Vagina (tissue), 2 donors: ENCODE data around the gene LAX1.

Source experiments
- CTCF ChIP-seq, 3 experiments: fragments of 450-650 bp in 2 of 3; fragments of 200-600 bp in 1 of 3; sonication (generic) in 1 of 3; IDR thresholded peaks; one replicate each; pipeline ENCODE4 v1.5.1; 2017 to 2019; ENCODE audit warnings: antibody characterized with exemption in 3 of 3, mild to moderate bottlenecking in 2 of 3, moderate library complexity in 2 of 3
- POLR2A ChIP-seq, 2 donors: fragments of 450-650 bp; IDR thresholded peaks; one replicate each; pipeline ENCODE4 v1.6.1; 2017; ENCODE audit warnings: antibody characterized with exemption in 2 of 2, mild to moderate bottlenecking in 2 of 2, moderate library complexity in 2 of 2

- no peak for TF ChIP-seq POLR2A (IDR thresholded peaks at IDR 0.05)
- no peak for TF ChIP-seq CTCF (IDR thresholded peaks at IDR 0.05)
Observed at GRCh38 chr1:203792486-203792885, 27.5 kb downstream of the LAX1 start.
